HepG2 (cell line): Measurements from ENCODE around the gene SECTM1. TPM values are rescaled to one million over a fixed set of nuclear protein-coding genes. Genes with fewer than 3 reads are reported as not detected.
A peak's percentile ranks its signal among the peaks of the same experiment; 100 is the strongest.

ENCODE experiments used
- CEBPG ChIP-seq: IDR thresholded peaks from 2 replicates; pipeline ENCODE4 v1.6.1; 2016
- DR1 ChIP-seq: sonication (generic); formaldehyde crosslinking; IDR thresholded peaks from 2 replicates; pipeline ENCODE4 v1.8.0; 2021; ENCODE audit warnings: mild to moderate bottlenecking, missing genetic modification reagents, inconsistent platforms
- HNF1A ChIP-seq, 2 experiments: sonication (generic) in 1 of 2; formaldehyde crosslinking in 1 of 2; IDR thresholded peaks; 2 replicates each; pipeline versions ENCODE4 v1.4.0 to v1.6.1; 2016 to 2020; ENCODE audit warnings: borderline replicate concordance in 1 of 2, low read depth in 1 of 2, mild to moderate bottlenecking in 1 of 2, missing genetic modification reagents in 1 of 2
- MATR3 ChIP-seq: sonication (generic); formaldehyde crosslinking; IDR thresholded peaks from 2 replicates; pipeline ENCODE4 v1.4.0; 2020; ENCODE audit warnings: missing genetic modification reagents
- TBX2 ChIP-seq: sonication (generic); formaldehyde crosslinking; IDR thresholded peaks from 2 replicates; pipeline ENCODE4 v1.5.0; 2020; ENCODE audit warnings: missing genetic modification reagents, mild to moderate bottlenecking, borderline replicate concordance
- ZNF230 ChIP-seq: sonication (generic); formaldehyde crosslinking; IDR thresholded peaks from 2 replicates; pipeline ENCODE4 v1.4.0; 2020; ENCODE audit warnings: mild to moderate bottlenecking, missing genetic modification reagents
- ZNF292 ChIP-seq: sonication (generic); formaldehyde crosslinking; IDR thresholded peaks from 2 replicates; pipeline ENCODE4 v1.8.1; 2022; ENCODE audit warnings: mild to moderate bottlenecking, low read depth, missing genetic modification reagents, borderline replicate concordance
- ZNF501 ChIP-seq: sonication (generic); formaldehyde crosslinking; IDR thresholded peaks from 2 replicates; pipeline ENCODE4 v1.5.1; 2020; ENCODE audit warnings: mild to moderate bottlenecking, moderate library complexity, missing genetic modification reagents
- ZNF703 ChIP-seq: sonication (generic); formaldehyde crosslinking; IDR thresholded peaks from 2 replicates; pipeline ENCODE4 v1.5.1; 2020; ENCODE audit warnings: missing genetic modification reagents, mild to moderate bottlenecking, moderate library complexity, borderline replicate concordance
- ZNF713 ChIP-seq: sonication (generic); formaldehyde crosslinking; IDR thresholded peaks from 2 replicates; pipeline ENCODE4 v1.4.0; 2020; ENCODE audit warnings: mild to moderate bottlenecking, missing genetic modification reagents
- polyA plus RNA-seq, 8 experiments: library from polyadenylated mRNA; depleted of rRNA in 3 of 8; stranded (reverse) in 7 of 8; unstranded in 1 of 8; fragments of >200 nt; fragmentation: Illumina TruSeq in 4 of 8; extraction: Trizol in 4 of 8; gene quantifications; 2 replicates each; pipeline versions ENCODE4 v1.2.1 to v1.2.3, GENCODE V29; 2011 to 2016; ENCODE audit warnings: low read depth in 4 of 8, missing spikeins in 1 of 8, mixed read lengths in 1 of 8; ENCODE audit not compliant: insufficient read depth in 1 of 8
- total RNA-seq, 5 experiments: library from RNA; depleted of rRNA; stranded (reverse); fragments of >200 nt; fragmentation: Illumina TruSeq; extraction: Trizol; gene quantifications; 2 replicates each; pipeline ENCODE4 v1.2.3, GENCODE V29; 2016; ENCODE audit warnings: low read depth in 1 of 5
- TF ChIP-seq, protein P1 (sequence below), 2 experiments: sonication (generic) in 1 of 2; formaldehyde crosslinking in 1 of 2; IDR thresholded peaks; 2 replicates each; pipeline versions ENCODE4 v1.4.0 to v1.6.1; 2018 to 2020; ENCODE audit warnings: missing genetic modification reagents in 2 of 2, borderline replicate concordance in 1 of 2, low read depth in 1 of 2, mild to moderate bottlenecking in 1 of 2, missing biosample characterization in 1 of 2
- TF ChIP-seq, protein P2 (sequence below): IDR thresholded peaks from 2 replicates; pipeline ENCODE4 v1.6.1; 2012; ENCODE audit warnings: inconsistent platforms
- TF ChIP-seq, protein P3 (sequence below), 2 experiments: fragments of 450-650 bp in 1 of 2; sonication (generic) in 1 of 2; formaldehyde crosslinking in 1 of 2; IDR thresholded peaks; 2 replicates each; pipeline versions ENCODE4 v1.6.1 to v1.8.0; 2016 to 2022; ENCODE audit warnings: antibody characterized with exemption in 1 of 2, mild to moderate bottlenecking in 1 of 2, missing genetic modification reagents in 1 of 2

The SECTM1 gene
- total and polyA plus RNA-seq, 2 of the 13 experiments (the other 11 are each of a cell fraction or from before 2014, with no cell fraction given) = 3.5 to 5.3 TPM

DNA sequence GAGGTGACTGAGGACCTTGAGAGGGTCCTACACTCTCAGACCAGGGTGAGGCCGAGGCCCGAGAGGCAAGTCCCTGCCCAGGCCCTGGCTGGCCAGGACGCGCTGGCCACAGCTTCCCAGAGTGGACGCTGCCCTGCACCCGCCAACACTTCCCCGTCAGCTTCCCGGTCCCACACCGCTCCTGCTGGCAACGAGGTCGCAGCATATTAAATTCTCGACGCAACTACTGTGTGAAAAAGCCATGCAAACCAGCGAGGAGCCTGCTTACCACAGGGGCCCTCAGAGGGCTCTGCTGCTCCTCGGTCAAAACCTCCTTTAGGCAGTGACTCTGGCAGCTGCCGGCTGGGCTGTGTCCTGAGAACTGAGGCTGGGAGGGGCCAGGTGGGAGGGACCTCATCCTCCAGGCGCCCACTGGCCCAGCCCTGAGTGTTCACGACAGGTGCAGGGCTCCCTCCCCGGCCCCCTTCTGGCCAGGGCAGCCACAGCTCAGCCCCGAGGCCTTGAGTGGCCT is 23.3 kb upstream of the SECTM1 start (continued):
- TF ChIP-seq, protein P1, sequence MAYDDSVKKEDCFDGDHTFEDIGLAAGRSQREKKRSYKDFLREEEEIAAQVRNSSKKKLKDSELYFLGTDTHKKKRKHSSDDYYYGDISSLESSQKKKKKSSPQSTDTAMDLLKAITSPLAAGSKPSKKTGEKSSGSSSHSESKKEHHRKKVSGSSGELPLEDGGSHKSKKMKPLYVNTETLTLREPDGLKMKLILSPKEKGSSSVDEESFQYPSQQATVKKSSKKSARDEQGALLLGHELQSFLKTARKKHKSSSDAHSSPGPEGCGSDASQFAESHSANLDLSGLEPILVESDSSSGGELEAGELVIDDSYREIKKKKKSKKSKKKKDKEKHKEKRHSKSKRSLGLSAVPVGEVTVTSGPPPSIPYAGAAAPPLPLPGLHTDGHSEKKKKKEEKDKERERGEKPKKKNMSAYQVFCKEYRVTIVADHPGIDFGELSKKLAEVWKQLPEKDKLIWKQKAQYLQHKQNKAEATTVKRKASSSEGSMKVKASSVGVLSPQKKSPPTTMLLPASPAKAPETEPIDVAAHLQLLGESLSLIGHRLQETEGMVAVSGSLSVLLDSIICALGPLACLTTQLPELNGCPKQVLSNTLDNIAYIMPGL (CRISPR knock-in tag; IDR thresholded peaks at IDR 0.05; ENCODE audit: borderline replicate concordance in 1 of 2, low read depth in 1 of 2) = no peak
- TF ChIP-seq CEBPG = no peak
- TF ChIP-seq, protein P2, sequence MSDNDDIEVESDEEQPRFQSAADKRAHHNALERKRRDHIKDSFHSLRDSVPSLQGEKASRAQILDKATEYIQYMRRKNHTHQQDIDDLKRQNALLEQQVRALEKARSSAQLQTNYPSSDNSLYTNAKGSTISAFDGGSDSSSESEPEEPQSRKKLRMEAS = peak; percentile 42; the same call in 1 of the 2 replicates
- TF ChIP-seq, protein P3, sequence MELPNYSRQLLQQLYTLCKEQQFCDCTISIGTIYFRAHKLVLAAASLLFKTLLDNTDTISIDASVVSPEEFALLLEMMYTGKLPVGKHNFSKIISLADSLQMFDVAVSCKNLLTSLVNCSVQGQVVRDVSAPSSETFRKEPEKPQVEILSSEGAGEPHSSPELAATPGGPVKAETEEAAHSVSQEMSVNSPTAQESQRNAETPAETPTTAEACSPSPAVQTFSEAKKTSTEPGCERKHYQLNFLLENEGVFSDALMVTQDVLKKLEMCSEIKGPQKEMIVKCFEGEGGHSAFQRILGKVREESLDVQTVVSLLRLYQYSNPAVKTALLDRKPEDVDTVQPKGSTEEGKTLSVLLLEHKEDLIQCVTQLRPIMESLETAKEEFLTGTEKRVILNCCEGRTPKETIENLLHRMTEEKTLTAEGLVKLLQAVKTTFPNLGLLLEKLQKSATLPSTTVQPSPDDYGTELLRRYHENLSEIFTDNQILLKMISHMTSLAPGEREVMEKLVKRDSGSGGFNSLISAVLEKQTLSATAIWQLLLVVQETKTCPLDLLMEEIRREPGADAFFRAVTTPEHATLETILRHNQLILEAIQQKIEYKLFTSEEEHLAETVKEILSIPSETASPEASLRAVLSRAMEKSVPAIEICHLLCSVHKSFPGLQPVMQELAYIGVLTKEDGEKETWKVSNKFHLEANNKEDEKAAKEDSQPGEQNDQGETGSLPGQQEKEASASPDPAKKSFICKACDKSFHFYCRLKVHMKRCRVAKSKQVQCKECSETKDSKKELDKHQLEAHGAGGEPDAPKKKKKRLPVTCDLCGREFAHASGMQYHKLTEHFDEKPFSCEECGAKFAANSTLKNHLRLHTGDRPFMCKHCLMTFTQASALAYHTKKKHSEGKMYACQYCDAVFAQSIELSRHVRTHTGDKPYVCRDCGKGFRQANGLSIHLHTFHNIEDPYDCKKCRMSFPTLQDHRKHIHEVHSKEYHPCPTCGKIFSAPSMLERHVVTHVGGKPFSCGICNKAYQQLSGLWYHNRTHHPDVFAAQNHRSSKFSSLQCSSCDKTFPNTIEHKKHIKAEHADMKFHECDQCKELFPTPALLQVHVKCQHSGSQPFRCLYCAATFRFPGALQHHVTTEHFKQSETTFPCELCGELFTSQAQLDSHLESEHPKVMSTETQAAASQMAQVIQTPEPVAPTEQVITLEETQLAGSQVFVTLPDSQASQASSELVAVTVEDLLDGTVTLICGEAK (IDR thresholded peaks at IDR 0.05) = no peak
- TF ChIP-seq, protein P3 (CRISPR knock-in tag; IDR thresholded peaks at IDR 0.05) = no peak
- TF ChIP-seq ZNF230 = no peak
- no peak for TF ChIP-seq ZNF703 (CRISPR knock-in tag)
- no peak for TF ChIP-seq DR1 (CRISPR knock-in tag)
- TF ChIP-seq ZNF292 (CRISPR knock-in tag) = peak; percentile 87
- no peak for TF ChIP-seq HNF1A (IDR thresholded peaks at IDR 0.05; ENCODE audit: low read depth)
- 0 out of 2 replicates have a peak, but pooled peaks have one; percentile 22 for TF ChIP-seq HNF1A (CRISPR knock-in tag; IDR thresholded peaks at IDR 0.05; ENCODE audit: borderline replicate concordance)
- TF ChIP-seq TBX2 (CRISPR knock-in tag) = no peak
- TF ChIP-seq MATR3 (CRISPR knock-in tag) = no peak
- no peak for TF ChIP-seq ZNF501 (CRISPR knock-in tag)
- TF ChIP-seq ZNF713 (CRISPR knock-in tag) = no peak
